HG02678 (cell line): ENCODE results near the gene KDM5A.
A peak's percentile ranks its signal among the peaks of the same experiment; 100 is the strongest.
"Not testable (repeated sequence)": the region's sequence is repeated elsewhere in the genome, so short reads cannot be mapped to it uniquely, and the experiment has no call there.

ENCODE experiments used
- ATAC-seq: cut with Tn5 transposase; IDR thresholded peaks from one replicate; pipeline ENCODE4 v1.9.1; 2021; ENCODE audit warnings: mild to moderate bottlenecking, moderate library complexity; ENCODE audit not compliant: unreplicated experiment

KDM5A gene

DNA sequence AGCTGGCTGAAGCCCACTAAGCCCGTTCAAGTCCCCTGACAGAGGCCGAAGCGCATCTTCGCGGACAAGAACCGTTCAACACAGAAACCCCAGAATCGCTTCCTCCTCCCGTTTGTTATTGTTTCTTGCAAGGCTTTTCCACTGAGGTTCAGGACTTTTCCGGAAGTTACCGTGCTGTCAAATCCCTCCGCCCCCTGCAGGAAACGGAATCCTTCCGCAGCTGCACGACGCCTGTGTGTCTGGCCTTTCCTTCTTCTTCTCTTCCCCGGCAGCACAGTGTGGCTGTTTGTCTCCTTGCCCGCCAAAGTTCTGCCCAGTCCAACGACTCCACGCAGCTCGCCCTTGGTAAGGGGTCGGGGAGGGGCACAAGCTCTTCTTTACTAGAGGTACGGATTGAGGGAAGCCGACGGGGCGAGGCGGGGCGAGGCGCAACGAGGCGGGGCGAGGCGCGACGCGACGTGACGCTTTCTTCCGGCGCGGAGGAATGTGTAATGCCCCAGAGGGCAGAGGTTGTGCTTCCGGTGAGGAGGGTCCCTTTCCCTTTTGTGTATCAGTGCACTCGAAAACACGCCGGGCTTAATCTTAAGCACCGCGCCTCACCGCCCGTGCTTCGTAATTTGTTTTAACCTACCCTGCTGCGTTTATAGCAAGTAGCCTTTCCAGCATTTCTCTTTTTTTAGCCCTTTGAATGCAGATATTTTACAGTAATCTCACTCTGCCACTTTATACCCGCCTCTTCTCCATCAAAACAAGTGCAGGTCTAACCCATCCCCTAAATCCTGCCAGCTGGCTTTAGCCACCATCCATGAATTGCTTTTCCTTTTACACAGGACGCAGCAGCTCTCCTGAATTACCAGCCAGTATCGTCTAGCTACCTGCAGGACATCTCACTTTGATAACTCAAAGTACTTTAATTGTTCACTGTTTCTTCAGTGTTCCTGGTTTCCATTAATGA lies at the start of gene KDM5A:
Gene KDM5A (minus strand): TSS at position 179 of the 955 bp plus-strand sequence. CDS start 229 bp downstream, outside the sequence.
- peak; percentile 92 for ATAC-seq

GRCh38 chr12:435737-436136 lies 46.6 kb upstream of the KDM5A start:
- not testable (repeated sequence) for ATAC-seq

DNA sequence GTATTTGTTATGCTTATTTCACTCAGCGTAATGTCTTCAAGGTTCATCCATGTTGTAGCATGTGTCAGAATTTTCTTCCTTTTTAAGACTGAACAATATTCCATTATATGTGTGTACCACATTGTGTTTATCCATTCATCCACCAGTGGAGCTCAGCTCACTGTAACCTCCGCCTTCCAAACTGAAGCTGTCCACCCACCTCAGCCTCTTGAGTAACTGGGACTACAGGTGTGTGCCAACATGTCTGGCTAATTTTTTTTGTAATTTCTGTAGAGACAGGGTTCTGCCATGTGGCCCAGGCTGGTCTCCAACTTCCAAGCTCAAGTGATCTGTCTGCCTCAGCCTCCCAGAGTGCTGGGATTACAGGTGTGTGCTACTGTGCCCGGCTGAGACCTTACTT lies 33.4 kb upstream of the KDM5A start:
- ATAC-seq = no peak

GRCh38 chr12:418432-418831 lies 29.3 kb upstream of the KDM5A start:
- ATAC-seq = no peak

- no peak for ATAC-seq
These were observed 25.7 kb upstream of the KDM5A start for GRCh38 chr12:414859-415258.

GRCh38 chr12:402029-402389 lies 12.9 kb upstream of the KDM5A start:
- no peak for ATAC-seq

GRCh38 chr12:401235-402028 lies 12.3 kb upstream of the KDM5A start, which contains the start of gene CCDC77:
TSS of gene CCDC77 (plus strand) at chr12:401644. CDS start at chr12:409384, 7,740 bp downstream.
- peak; percentile 99 for ATAC-seq

DNA sequence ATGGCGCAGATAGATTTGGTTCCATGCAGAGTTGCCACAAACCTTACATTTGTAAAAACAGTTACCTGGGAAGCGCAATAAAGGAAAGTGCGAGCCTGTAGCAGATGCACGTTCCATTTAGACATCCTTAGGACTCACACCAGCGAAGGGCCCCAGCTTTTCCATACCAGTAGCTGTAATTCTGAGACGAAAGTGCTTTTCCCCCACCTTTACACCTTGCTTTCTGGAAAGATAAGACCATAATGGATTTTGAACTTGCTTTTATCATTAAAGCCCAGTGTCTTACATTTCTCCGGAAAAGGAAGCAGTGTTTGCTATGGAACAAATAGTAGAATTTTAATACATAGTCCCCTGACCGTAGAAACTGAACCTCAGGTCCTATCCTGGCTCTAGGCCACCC lies 11.7 kb upstream of the KDM5A start:
- ATAC-seq = no peak

GRCh38 chr12:388541-389141 lies 479 bp downstream of the KDM5A start:
- peak; percentile 25 for ATAC-seq

- ATAC-seq = no peak
These were observed 1.1 kb downstream of the KDM5A start for GRCh38 chr12:388012-388411.

DNA sequence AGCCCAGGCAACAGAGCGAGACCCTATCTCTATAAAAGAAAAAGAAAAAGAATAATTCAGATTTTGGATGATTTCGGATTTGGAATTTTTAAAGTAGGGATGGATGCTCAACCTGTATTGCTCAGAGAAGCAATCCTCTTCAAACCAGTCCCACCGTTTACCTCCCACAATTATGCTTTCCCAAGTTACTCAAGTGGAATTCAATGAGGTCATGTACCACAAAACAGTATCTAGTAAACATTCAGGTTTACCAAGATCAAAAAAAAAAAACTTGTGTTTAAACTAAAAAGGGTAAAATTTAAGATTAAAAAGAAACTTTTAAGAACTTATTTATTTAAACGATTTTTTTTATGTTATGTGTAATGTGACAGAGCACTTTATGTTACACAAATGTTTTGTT lies 2.5 kb downstream of the KDM5A start:
- ATAC-seq = no peak

GRCh38 chr12:370739-371485 lies 18.2 kb downstream of the KDM5A start:
- not testable (repeated sequence) for ATAC-seq

DNA sequence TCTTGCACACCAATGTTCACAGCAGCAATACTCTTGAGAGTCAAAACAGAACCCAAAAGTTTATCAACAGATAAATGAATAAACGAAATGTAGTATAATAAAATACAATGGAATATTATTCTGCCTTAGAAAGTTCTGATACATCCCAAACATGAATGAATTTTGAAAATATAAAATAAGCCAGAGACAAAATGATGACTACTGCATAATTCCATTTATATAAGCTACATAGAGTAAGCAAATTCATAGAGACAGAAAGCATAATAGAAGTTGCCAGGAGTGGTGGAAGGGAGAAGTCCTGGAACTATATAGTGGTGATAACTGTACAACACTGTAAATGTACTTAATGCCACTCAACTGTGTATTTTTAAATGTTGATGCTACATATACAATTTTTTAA lies 21.1 kb downstream of the KDM5A start:
- ATAC-seq = no peak

- no peak for ATAC-seq
These were observed 22.3 kb downstream of the KDM5A start for GRCh38 chr12:366820-367219.

DNA sequence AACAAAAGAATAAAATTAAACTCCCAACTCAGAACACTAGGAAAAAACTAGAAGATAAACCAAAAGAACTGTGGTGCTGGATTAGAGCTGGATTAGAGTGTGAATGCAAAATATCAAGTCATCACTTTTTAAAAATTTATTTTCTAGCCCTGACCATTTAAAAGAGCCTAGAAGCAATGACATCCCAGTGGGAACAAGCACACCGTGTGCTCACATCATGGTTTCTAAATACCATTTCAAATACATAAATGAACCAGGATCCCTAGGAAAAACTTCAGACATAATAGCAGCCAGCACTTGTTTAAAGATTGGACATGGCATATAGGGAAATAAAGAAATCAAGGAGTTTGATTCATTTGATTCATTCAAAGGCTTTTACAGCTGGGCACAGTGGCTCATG lies 30.0 kb downstream of the KDM5A start:
- no peak for ATAC-seq

GRCh38 chr12:356276-356988 lies 32.7 kb downstream of the KDM5A start:
- no peak for ATAC-seq

DNA sequence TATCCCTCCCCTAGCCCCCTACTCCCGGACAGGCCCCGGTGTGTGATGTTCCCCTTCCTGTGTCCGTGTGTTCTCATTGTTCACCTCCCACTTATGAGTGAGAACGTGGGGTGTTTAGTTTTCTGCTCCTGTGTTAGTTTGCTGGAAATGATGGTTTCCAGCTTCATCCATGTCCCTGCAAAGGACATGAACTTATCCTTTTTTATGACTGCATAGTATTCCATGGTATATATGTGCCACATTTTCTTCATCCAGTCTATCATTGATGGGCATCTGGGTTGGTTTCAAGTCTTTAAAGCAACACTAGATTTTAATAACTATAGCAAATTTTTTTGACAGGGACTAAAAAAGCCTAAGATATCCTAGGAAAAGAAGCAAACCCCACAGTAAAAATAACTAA lies 37.9 kb downstream of the KDM5A start:
- not testable (repeated sequence) for ATAC-seq

GRCh38 chr12:349625-350024 lies 39.5 kb downstream of the KDM5A start:
- ATAC-seq = not testable (repeated sequence)

- ATAC-seq = not testable (repeated sequence)
These were observed 46.1 kb downstream of the KDM5A start for GRCh38 chr12:343036-343435.

DNA sequence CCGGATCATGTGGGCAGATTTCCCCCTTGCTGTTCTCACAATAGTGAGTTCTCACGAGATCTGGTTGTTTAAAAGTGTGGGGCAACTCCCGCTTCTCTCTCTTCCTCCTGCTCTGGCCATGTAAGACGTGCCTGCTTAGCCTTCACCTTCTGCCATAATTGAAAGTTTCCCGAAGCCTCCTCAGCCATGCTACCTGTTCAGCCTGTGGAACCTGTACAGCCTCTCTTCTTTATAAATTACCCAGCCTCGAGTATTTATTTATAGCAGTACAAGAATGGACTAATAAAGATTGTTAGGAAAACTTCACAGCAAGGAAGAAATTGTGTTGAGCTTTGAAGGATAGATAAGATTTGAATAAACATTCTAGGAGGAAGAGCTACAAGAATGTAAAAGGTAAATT lies 52.1 kb downstream of the KDM5A start:
- ATAC-seq = no peak
